SK-N-MC (cell line): Measurements from ENCODE around the gene EDN2.

Experiments
- DNase-seq: peaks from one replicate; pipeline ENCODE4 v3.0.0-alpha.2; 2011; ENCODE audit warnings: low read depth, low spot score
- H3K27ac ChIP-seq: fragments of 200-600 bp; sonication (generic); 2 replicates; pipeline ENCODE4 v1.5.1; 2016; ENCODE audit warnings: mixed run types
- H3K36me3 ChIP-seq: fragments of 200-600 bp; sonication (generic); 2 replicates; pipeline ENCODE4 v1.6.1; 2017; ENCODE audit warnings: antibody characterized with exemption, low read length, mixed read lengths; ENCODE audit not compliant: insufficient read depth
- H3K4me3 ChIP-seq: fragments of 200-600 bp; sonication (generic); 2 replicates; pipeline ENCODE4 v1.5.1; 2016
- H3K9ac ChIP-seq: fragments of 200-600 bp; sonication (generic); 2 replicates; pipeline ENCODE4 v1.8.0; 2017; ENCODE audit warnings: mixed run types, mixed read lengths; ENCODE audit not compliant: insufficient read length
- H3K9me3 ChIP-seq: fragments of 200-600 bp; sonication (generic); 2 replicates; pipeline ENCODE4 v1.6.1; 2017; ENCODE audit warnings: low read depth, mild to moderate bottlenecking, antibody characterized with exemption, low read length, moderate library complexity, mixed read lengths
- EZH2 ChIP-seq: fragments of 200-600 bp; sonication (generic); IDR thresholded peaks from one replicate; pipeline ENCODE4 v1.6.1; 2017; ENCODE audit warnings: antibody characterized with exemption
- FOXP2 ChIP-seq: optimal IDR thresholded peaks from 2 replicates; pipeline ENCODE3; 2011; ENCODE audit warnings: mild to moderate bottlenecking, moderate library complexity; ENCODE audit not compliant: insufficient read depth; ENCODE audit errors: extremely low read length, control extremely low read depth
- POLR2AphosphoS5 ChIP-seq: IDR thresholded peaks from 2 replicates; pipeline ENCODE4 v1.6.1; 2012; ENCODE audit warnings: mild to moderate bottlenecking, low read depth, low read length, borderline replicate concordance

EDN2 gene

DNA sequence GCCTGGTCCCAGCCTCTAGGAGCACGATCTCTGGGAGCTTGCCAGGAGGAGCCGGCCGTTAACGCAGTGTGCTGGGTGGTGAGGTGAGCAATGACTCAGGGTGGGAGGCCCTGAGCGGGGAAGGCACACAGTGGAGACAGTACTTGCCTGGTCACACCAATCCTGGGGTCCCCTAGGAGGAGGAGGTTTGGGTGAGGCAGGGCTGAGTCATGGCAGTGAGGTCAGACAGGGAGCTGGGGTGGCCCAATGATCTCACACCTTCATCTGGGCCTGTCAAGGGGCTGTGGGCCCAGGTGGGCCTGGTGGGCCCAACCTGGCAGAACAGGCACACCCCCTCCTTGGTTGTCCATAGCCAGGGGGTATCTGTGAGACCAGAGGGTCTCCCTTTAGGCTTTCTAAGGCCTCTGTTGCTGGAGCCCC is 8.6 kb upstream of the EDN2 start:
- no peaks in the 10 kb centered on the region for H3K36me3 ChIP-seq
- H3K9ac ChIP-seq: no peak overlapping the region
- H3K9me3 ChIP-seq: no peaks in the 10 kb centered on the region
- DNase-seq: no peak
- TF ChIP-seq POLR2AphosphoS5: no peak
- no peak for TF ChIP-seq EZH2
- TF ChIP-seq FOXP2: no peak
- H3K27ac ChIP-seq: no peak overlapping the region
- no peak overlapping the region for H3K4me3 ChIP-seq

DNA sequence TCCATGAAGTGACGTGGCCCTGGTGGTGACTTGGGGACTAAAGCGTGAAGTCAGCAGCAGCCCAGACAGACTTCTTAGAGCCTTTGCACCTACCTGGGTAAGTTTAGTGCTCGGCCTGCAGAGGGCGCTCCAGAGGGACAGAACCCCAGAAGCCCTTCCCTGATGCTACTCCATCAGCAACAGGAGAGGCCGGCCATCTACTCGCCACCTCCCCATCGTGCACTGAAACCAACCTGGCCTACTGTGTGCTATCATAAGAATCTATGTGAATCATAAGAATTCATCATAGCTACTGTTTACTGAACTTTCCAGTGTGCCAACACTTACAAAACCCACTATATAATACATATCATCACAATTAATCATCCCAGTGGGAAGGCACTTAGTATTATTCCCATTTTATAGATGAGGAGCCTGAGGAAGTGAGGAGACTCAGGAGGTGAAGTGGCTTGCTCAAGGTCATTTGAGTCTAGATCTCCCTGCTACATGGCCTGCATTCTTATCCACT is 7.9 kb upstream of the EDN2 start:
- TF ChIP-seq FOXP2 (no peak), EZH2 (no peak), POLR2AphosphoS5 (no peak)
- H3K36me3 ChIP-seq: no peaks in the 10 kb centered on the region
- no peaks in the 10 kb centered on the region for H3K9me3 ChIP-seq
- H3K27ac ChIP-seq: no peak overlapping the region
- DNase-seq: no peak
- H3K4me3 ChIP-seq: no peak overlapping the region
- no peak overlapping the region for H3K9ac ChIP-seq

DNA sequence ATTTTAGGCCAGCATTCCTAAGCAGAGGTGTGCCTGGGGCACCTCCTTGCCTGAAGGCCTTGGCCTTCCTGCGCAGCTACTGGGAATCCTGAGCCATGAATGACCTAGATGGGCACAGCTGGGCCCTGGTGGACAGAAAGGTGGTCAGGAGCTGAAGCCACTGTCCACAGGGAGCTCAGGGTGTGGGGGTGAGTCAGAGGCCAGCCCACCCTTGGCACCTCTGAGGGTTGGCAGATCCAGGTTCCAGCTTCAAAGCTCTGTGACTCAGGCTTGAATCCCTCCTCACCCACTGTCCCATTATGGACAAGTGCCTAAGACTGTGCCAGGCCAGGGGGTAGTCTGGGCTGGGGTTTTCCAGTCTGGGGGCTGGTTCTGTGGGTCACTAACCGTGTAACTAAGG is 6.4 kb upstream of the EDN2 start:
- Histone ChIP-seq H3K4me3 (no peak overlapping the region), H3K9ac (no peak overlapping the region), H3K9me3 (no peaks in the 10 kb centered on the region), H3K27ac (no peak overlapping the region), H3K36me3 (no peaks in the 10 kb centered on the region)
- no peak for TF ChIP-seq FOXP2
- TF ChIP-seq EZH2: no peak
- DNase-seq: no peak

DNA sequence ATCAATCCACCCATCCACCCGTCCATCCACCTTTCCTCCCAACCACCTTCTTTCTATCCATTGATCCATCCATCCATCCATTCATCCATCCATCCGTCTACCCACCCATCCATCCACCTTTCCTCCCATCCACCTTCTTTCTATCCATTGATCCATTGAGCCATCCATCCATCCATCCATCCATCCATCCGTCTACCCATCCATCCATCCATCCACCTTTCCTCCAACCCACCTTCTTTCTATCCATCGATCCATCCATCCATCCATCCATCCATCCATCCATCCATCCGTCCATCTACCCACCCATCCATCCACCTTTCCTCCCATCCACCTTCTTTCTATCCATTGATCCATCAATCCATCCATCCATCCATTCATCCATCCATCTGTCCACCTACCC is 5.1 kb upstream of the EDN2 start:
- DNase-seq: no peak
- no peak overlapping the region for H3K4me3 ChIP-seq
- no peak overlapping the region for H3K9ac ChIP-seq
- H3K9me3 ChIP-seq: no peaks in the 10 kb centered on the region
- no peak overlapping the region for H3K27ac ChIP-seq
- H3K36me3 ChIP-seq: no peaks in the 10 kb centered on the region
- TF ChIP-seq EZH2 (no peak), FOXP2 (no peak), POLR2AphosphoS5 (no peak)

DNA sequence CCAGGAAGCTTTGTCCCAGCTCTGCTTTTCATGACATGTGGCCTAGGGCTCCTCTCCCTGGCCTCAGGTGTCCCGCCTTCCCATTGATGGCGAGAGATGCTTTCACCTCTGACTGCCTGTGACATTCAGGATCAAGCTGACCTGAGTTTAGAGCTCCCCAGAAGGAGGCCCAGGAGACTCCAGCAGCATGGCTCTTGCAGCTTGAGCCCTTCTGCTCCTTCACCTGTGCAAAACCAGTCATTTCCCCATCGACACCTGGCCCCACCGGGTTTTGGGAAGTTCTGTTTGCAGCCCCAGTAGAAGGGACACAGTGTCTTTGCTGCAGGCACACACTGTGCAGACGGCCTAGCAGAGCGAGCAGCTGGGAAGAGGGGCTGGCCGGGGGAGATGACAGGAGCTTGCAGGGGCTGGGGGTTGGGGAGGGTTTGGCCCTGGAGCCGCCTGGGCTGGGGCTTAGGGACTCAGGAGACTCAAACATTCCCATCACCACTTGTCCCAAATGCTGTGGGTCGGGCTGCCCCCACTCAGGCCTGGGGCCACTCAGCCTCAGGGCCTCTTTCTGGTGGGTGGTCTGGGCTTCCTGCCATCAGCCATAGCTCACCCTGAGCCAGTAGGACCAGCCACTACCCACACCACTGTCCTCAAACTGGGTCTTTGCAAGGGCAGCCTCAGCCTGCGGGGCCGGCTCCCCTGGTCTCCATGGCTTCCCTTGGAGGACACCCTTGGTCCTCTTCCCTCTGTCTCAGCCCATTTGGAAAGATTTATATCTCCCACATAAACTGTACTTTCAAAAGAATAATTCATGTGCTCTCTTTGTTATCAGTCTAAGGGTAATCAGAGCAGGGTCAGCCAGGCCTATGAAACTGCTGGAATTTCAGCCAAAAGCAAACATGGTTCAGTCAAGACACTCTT is 3.8 kb upstream of the EDN2 start:
- Histone ChIP-seq H3K36me3 (no peaks in the 10 kb centered on the region), H3K9ac (no peak overlapping the region), H3K27ac (no peak overlapping the region), H3K4me3 (no peak overlapping the region), H3K9me3 (no peaks in the 10 kb centered on the region)
- no peak for TF ChIP-seq FOXP2
- TF ChIP-seq POLR2AphosphoS5: no peak
- no peak for TF ChIP-seq EZH2
- DNase-seq: no peak

DNA sequence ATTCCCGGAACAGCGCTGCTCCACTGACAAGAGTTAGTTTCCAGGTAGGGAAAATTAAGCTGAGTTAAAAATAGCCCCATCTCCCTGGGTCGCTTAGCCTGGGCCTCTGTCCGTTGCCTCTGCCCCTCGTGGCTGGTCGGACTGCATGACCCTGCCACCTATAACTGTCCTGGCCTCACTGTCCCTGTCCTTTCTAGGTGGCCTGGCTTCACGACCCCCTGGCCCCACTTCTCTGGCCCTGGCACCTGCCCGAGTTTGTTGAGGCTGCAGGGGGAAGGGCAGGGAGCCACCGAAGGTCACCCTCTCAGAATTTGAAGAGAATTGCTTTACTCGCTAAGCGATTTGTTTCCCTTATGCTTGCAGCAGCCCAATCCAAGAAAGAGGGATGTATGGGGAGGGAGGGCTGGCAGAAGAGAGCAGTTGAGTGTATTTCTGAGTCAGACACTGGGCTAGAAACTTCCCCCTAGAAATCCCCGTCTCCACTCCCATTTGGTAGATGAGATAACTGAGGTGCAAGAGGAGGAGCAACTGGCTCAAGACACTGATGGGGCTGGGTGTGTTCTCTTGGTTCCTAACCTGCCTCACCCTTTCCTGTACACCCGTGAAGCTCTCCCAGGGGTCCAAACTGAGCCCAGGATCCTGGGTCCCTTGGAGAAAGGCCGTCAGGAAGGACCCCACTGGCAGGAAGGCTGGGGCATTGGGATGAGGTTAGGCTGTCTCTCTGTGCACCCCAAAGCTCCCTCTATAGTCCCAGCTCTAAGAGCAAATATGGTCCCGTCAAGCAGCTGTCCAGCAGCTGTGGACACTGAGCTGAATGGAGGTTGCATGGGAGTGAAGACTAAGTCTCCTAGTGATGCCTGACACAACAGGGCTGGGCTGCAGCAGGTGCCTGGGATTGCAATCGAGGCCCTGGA is 2.9 kb upstream of the EDN2 start:
- Histone ChIP-seq H3K9ac (no peak overlapping the region), H3K36me3 (no peaks in the 10 kb centered on the region), H3K27ac (no peak overlapping the region), H3K9me3 (no peaks in the 10 kb centered on the region), H3K4me3 (no peak overlapping the region)
- TF ChIP-seq EZH2: no peak
- TF ChIP-seq POLR2AphosphoS5: no peak
- TF ChIP-seq FOXP2: no peak
- no peak for DNase-seq

DNA sequence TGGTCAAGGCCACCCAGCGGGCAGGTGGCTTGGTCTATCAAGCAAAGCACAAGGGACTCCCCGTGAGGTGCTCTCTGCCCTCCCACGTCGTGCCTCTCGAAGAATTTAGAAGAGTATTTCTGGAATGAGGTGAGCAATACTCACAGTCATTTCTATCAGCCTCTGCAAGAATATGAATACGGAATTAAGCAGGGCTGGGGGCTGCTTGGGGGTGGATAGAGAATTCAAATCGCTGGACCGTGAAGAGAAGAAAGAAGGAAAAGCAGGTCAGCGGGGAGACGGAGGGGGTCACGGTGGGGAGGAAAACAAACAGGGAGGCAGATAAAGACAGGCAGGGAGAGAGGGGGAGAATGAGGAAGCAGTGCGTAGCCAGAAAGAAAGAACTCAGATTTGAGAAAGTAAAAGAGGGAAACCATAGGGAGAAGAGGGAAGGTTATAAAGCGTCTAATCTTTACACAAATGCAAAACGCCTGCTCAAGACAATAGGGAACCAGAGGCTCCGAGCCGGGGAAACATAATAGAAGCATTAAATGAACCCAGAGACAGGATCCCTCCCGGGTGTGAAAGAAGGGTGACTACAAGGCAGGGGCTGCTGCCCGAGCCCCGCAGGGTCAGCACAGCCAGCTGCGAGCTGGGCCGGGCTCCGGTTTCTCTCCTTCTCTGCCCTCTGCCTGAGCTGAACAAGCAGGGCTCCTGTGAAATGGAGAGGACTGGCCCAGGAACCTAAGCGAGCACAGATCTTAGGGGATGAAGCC is 2.1 kb upstream of the EDN2 start:
- Histone ChIP-seq H3K27ac (no peak overlapping the region), H3K36me3 (no peaks in the 10 kb centered on the region), H3K4me3 (no peak overlapping the region), H3K9ac (no peak overlapping the region), H3K9me3 (no peaks in the 10 kb centered on the region)
- no peak for DNase-seq
- no peak for TF ChIP-seq FOXP2
- no peak for TF ChIP-seq EZH2
- no peak for TF ChIP-seq POLR2AphosphoS5

DNA sequence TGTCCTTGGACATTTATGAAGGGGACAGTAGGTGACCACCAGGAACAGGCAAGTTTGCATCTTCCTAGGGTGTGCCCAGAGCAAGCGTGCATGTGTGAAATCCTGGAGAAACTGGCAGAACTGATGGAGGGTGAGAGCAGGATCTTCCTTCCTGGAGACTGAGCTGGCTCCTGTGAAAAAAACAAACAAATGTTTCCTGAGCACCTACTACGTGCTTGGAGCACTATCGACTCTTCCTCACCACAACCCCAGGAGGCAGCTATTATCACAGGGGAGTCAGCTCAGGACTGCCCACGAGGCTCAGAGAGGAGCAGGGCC is 1.5 kb upstream of the EDN2 start:
- Histone ChIP-seq H3K36me3 (no peaks in the 10 kb centered on the region), H3K4me3 (no peak overlapping the region), H3K27ac (no peak overlapping the region), H3K9ac (no peak overlapping the region), H3K9me3 (no peaks in the 10 kb centered on the region)
- TF ChIP-seq EZH2: no peak
- TF ChIP-seq FOXP2: no peak
- no peak for TF ChIP-seq POLR2AphosphoS5
- DNase-seq: no peak
